ENCODE data around the gene TMEM218.

- TF ChIP-seq CTCF (IDR thresholded peaks at IDR 0.05) (no peak), POLR2A (IDR thresholded peaks at IDR 0.05) (no peak), EP300 (IDR thresholded peaks at IDR 0.05) (no peak)
Observed at GRCh38 chr11:125073616-125074483, 37.6 kb downstream of the TMEM218 start.
